ENCODE data around the gene PLEKHD1.
A peak's percentile ranks its signal among the peaks of the same experiment; 100 is the strongest.
"Not testable (repeated sequence)": the region's sequence is repeated elsewhere in the genome, so short reads cannot be mapped to it uniquely, and the experiment has no call there.

Gene PLEKHD1

GRCh38 chr14:69471916-69472315 is 12.6 kb upstream of the PLEKHD1 start:
- Histone ChIP-seq H3K36me3 (ENCODE audit: control insufficient read depth in 4 of 4, insufficient read depth in 4 of 4, low read length in 3 of 4) (no peaks in the 10 kb centered on the region), H3K4me1 (ENCODE audit: control extremely low read depth in 1 of 4, control insufficient read depth in 4 of 4, insufficient read depth in 4 of 4, low read length in 3 of 4) (peaks cover 0 to 2% (median 0%) of the 10 kb centered on the region in 4 experiments), H3K27ac (ENCODE audit: insufficient read depth in 1 of 2, low read depth in 1 of 2, low read length in 2 of 2, poor library complexity in 1 of 2, severe bottlenecking in 2 of 2) (no peak overlapping the region), H3K27me3 (replicated peaks in 2 of 5; ENCODE audit: control insufficient read depth in 4 of 5, insufficient read depth in 5 of 5, low read length in 4 of 5) (no peaks in the 10 kb centered on the region), H3K9me3 (ENCODE audit: control extremely low read depth in 1 of 5, control insufficient read depth in 4 of 5, insufficient read depth in 2 of 5, low read depth in 1 of 5, low read length in 4 of 5) (no peaks in the 10 kb centered on the region), H3K4me3 (ENCODE audit: control insufficient read depth in 1 of 7, extremely low read depth in 1 of 7, insufficient read depth in 4 of 7, low read depth in 2 of 7, low read length in 6 of 7) (no peak overlapping the region)
- CTCF ChIA-PET = interaction anchor here (1.8 kb wide), 1 partner anchor 229 kb away, joined by 8 read pairs; no protein-coding TSS in a partner anchor
- no CpG with 5 or more reads among the region's 10 CpGs for WGBS (ENCODE audit: insufficient coverage)
- POLR2A ChIA-PET = interaction anchor here (1.2 kb wide), 1 partner anchor 14 kb away, joined by 6 read pairs; no protein-coding TSS in a partner anchor
- DNase-seq = no peak

DNA sequence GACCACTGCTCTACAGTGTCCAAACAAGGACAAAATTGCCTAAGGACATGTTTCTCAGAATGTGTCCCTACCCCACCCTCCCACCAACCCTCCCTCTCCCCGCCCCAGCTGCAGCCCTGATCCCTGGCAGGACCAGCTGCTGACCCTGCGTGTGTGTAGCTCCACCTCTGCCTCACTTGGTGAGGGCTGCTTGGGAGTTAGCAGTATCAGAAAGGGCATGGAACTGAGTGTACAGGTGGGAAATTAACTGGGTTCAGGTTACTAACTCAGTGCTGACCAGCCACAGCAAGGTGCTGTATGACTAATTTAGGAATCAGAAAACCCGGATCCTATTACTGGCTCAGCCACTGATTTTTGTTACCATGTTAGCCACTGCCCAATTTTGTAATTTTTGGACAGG is 11.3 kb upstream of the PLEKHD1 start:
- Histone ChIP-seq H3K9me3 (ENCODE audit: control extremely low read depth in 1 of 5, control insufficient read depth in 4 of 5, insufficient read depth in 2 of 5, low read depth in 1 of 5, low read length in 4 of 5) (no peaks in the 10 kb centered on the region), H3K36me3 (ENCODE audit: control insufficient read depth in 4 of 4, insufficient read depth in 4 of 4, low read length in 3 of 4) (no peaks in the 10 kb centered on the region), H3K27me3 (replicated peaks in 2 of 5; ENCODE audit: control insufficient read depth in 4 of 5, insufficient read depth in 5 of 5, low read length in 4 of 5) (no peaks in the 10 kb centered on the region), H3K4me3 (ENCODE audit: control insufficient read depth in 1 of 7, extremely low read depth in 1 of 7, insufficient read depth in 4 of 7, low read depth in 2 of 7, low read length in 6 of 7) (no peak overlapping the region), H3K4me1 (ENCODE audit: control extremely low read depth in 1 of 4, control insufficient read depth in 4 of 4, insufficient read depth in 4 of 4, low read length in 3 of 4) (peaks cover 0 to 2% (median 0%) of the 10 kb centered on the region in 4 experiments), H3K27ac (ENCODE audit: insufficient read depth in 1 of 2, low read depth in 1 of 2, low read length in 2 of 2, poor library complexity in 1 of 2, severe bottlenecking in 2 of 2) (no peak overlapping the region)
- ChIA-PET CTCF (no interaction called here), POLR2A (no interaction called here)
- 94% methylated on average over 2 of the region's 3 CpGs for WGBS (ENCODE audit: insufficient coverage)
- no peak for DNase-seq

DNA sequence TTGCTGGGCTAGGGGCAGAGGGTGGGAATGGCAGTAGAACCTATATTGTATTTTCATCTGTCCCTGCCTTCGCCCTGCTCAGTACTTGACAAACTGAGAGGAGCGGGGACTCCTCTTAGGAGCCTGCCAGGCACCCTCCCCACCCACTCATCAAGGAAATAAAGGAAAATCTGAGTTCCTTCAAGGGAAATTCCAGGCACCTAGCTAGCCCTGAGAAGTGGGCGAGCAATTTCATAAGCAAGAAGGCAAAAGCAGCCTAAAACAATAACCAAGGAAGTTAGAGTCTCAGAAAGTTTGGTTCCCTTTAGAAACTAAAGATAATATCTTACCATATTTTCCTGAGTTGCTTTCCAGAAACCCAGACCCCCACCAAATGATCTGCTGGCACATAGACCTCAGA is 10.6 kb upstream of the PLEKHD1 start:
- no peaks in the 10 kb centered on the region for H3K36me3 ChIP-seq (ENCODE audit: control insufficient read depth in 4 of 4, insufficient read depth in 4 of 4, low read length in 3 of 4)
- no peak overlapping the region for H3K27ac ChIP-seq (ENCODE audit: insufficient read depth in 1 of 2, low read depth in 1 of 2, low read length in 2 of 2, poor library complexity in 1 of 2, severe bottlenecking in 2 of 2)
- H3K4me3 ChIP-seq (ENCODE audit: control insufficient read depth in 1 of 7, extremely low read depth in 1 of 7, insufficient read depth in 4 of 7, low read depth in 2 of 7, low read length in 6 of 7) = no peak overlapping the region
- 100% methylated on average over 3 of the region's 3 CpGs for WGBS (ENCODE audit: insufficient coverage)
- POLR2A ChIA-PET = no interaction called here
- no peaks in the 10 kb centered on the region for H3K9me3 ChIP-seq (ENCODE audit: control extremely low read depth in 1 of 5, control insufficient read depth in 4 of 5, insufficient read depth in 2 of 5, low read depth in 1 of 5, low read length in 4 of 5)
- peaks cover 0 to under 1% (median 0%) of the 10 kb centered on the region in 4 experiments for H3K4me1 ChIP-seq (ENCODE audit: control extremely low read depth in 1 of 4, control insufficient read depth in 4 of 4, insufficient read depth in 4 of 4, low read length in 3 of 4)
- no peak for DNase-seq
- CTCF ChIA-PET = interaction anchor here (1.8 to 3.3 kb wide), 2 partner anchors 13 to 14 kb away, joined by 9 to 17 read pairs; no protein-coding TSS in a partner anchor
- no peaks in the 10 kb centered on the region for H3K27me3 ChIP-seq (replicated peaks in 2 of 5; ENCODE audit: control insufficient read depth in 4 of 5, insufficient read depth in 5 of 5, low read length in 4 of 5)

GRCh38 chr14:69475194-69475818 is 9.2 kb upstream of the PLEKHD1 start:
- 56% methylated on average over 8 of the region's 8 CpGs for WGBS (ENCODE audit: insufficient coverage)
- POLR2A ChIA-PET = no interaction called here
- DNase-seq = peak; percentile 61 to 74 (median 71)
- Histone ChIP-seq H3K36me3 (ENCODE audit: control insufficient read depth in 4 of 4, insufficient read depth in 4 of 4, low read length in 3 of 4) (no peaks in the 10 kb centered on the region), H3K27ac (ENCODE audit: insufficient read depth in 1 of 2, low read depth in 1 of 2, low read length in 2 of 2, poor library complexity in 1 of 2, severe bottlenecking in 2 of 2) (no peak overlapping the region), H3K9me3 (ENCODE audit: control extremely low read depth in 1 of 5, control insufficient read depth in 4 of 5, insufficient read depth in 2 of 5, low read depth in 1 of 5, low read length in 4 of 5) (no peaks in the 10 kb centered on the region), H3K27me3 (replicated peaks in 2 of 5; ENCODE audit: control insufficient read depth in 4 of 5, insufficient read depth in 5 of 5, low read length in 4 of 5) (peaks cover 0 to 4% (median under 1%) of the 10 kb centered on the region in 5 experiments), H3K4me1 (ENCODE audit: control extremely low read depth in 1 of 4, control insufficient read depth in 4 of 4, insufficient read depth in 4 of 4, low read length in 3 of 4) (no peaks in the 10 kb centered on the region), H3K4me3 (ENCODE audit: control insufficient read depth in 1 of 7, extremely low read depth in 1 of 7, insufficient read depth in 4 of 7, low read depth in 2 of 7, low read length in 6 of 7) (no peak overlapping the region)
- CTCF ChIA-PET = interaction anchor here (0.7 to 3.3 kb wide), 12 partner anchors 8 to 344 kb away, joined by 3 to 17 read pairs (median 4); partner anchors contain the start of gene CCDC177

DNA sequence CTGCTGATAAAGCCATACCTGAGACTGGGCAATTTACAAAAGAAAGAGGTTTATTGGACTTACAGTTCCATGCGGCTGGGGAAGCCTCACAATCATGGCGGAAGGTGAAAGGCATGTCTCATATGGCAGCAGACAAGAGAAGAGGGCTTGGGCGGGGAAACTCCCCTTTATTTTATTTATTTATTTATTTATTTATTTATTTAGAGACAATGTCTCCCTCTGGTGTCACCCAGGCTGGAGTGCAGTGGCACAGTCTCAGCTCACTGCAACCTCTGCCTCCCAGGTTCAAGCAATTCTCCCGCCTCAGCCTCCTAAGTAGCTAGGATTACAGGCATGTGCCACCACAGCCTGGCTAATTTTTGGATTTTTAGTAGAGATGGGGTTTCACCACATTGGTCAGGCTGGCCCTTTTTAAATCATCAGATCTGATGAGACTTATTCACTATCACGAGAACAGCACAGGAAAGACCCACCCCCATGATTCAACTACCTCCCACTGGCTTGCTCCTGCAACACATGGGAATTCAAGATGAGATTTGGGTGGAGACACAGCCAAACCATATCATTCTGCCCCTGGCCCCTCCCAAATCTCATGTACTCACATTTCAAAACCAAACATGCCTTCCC is 7.6 kb upstream of the PLEKHD1 start:
- POLR2A ChIA-PET = interaction anchor here (0.6 kb wide), 1 partner anchor 236 kb away, joined by 5 read pairs; no protein-coding TSS in a partner anchor
- no CpG with 5 or more reads among the region's 5 CpGs for WGBS (ENCODE audit: insufficient coverage)

DNA sequence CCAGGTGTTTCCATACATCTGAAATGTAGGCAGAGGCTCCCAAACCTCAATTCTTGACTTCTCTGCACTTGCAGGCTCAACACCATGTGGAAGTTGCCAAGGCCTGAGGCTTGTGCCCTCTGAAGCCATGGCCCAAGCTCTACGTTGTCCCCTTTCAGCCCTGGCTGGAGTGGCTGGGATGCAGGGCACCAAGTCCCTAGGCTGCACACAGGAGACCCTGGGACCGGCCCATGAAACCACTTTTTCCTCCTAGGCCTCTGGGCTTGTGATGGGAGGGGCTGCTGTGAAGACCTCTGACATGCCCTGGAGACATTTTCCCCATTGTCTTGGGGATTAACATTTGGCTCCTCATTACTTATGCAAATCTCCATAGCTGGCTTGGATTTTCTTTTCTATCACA is 6.5 kb upstream of the PLEKHD1 start:
- H3K4me3 ChIP-seq (ENCODE audit: control insufficient read depth in 1 of 7, extremely low read depth in 1 of 7, insufficient read depth in 4 of 7, low read depth in 2 of 7, low read length in 6 of 7); H3K36me3 ChIP-seq (ENCODE audit: control insufficient read depth in 4 of 4, insufficient read depth in 4 of 4, low read length in 3 of 4); DNase-seq; H3K4me1 ChIP-seq (ENCODE audit: control extremely low read depth in 1 of 4, control insufficient read depth in 4 of 4, insufficient read depth in 4 of 4, low read length in 3 of 4); POLR2A ChIA-PET; H3K9me3 ChIP-seq (ENCODE audit: control extremely low read depth in 1 of 5, control insufficient read depth in 4 of 5, insufficient read depth in 2 of 5, low read depth in 1 of 5, low read length in 4 of 5); H3K27ac ChIP-seq (ENCODE audit: insufficient read depth in 1 of 2, low read depth in 1 of 2, low read length in 2 of 2, poor library complexity in 1 of 2, severe bottlenecking in 2 of 2): not testable (repeated sequence)
- 100% methylated on average over 2 of the region's 2 CpGs for WGBS (ENCODE audit: insufficient coverage)
- CTCF ChIA-PET = interaction anchor here (0.7 to 1.6 kb wide), 4 partner anchors 9 to 1629 kb away, joined by 3 to 4 read pairs (median 4); no protein-coding TSS in a partner anchor
- H3K27me3 ChIP-seq (replicated peaks in 2 of 5; ENCODE audit: control insufficient read depth in 4 of 5, insufficient read depth in 5 of 5, low read length in 4 of 5) = peaks cover 4 to 21% (median 13%) of the 10 kb centered on the region in 5 experiments

More for the DNA sequence above, 7.6 kb upstream of the PLEKHD1 start:
- CTCF ChIA-PET = interaction anchor here (1.0 to 3.3 kb wide), 5 partner anchors 9 to 234 kb away, joined by 3 to 17 read pairs (median 4); no protein-coding TSS in a partner anchor
- H3K4me3 ChIP-seq (ENCODE audit: control insufficient read depth in 1 of 7, extremely low read depth in 1 of 7, insufficient read depth in 4 of 7, low read depth in 2 of 7, low read length in 6 of 7); H3K36me3 ChIP-seq (ENCODE audit: control insufficient read depth in 4 of 4, insufficient read depth in 4 of 4, low read length in 3 of 4); H3K27ac ChIP-seq (ENCODE audit: insufficient read depth in 1 of 2, low read depth in 1 of 2, low read length in 2 of 2, poor library complexity in 1 of 2, severe bottlenecking in 2 of 2); H3K9me3 ChIP-seq (ENCODE audit: control extremely low read depth in 1 of 5, control insufficient read depth in 4 of 5, insufficient read depth in 2 of 5, low read depth in 1 of 5, low read length in 4 of 5); H3K4me1 ChIP-seq (ENCODE audit: control extremely low read depth in 1 of 4, control insufficient read depth in 4 of 4, insufficient read depth in 4 of 4, low read length in 3 of 4): not testable (repeated sequence)
- H3K27me3 ChIP-seq (replicated peaks in 2 of 5; ENCODE audit: control insufficient read depth in 4 of 5, insufficient read depth in 5 of 5, low read length in 4 of 5) = peaks cover 3 to 11% (median 6%) of the 10 kb centered on the region in 5 experiments
- peak in 1 of 3 donors; percentile 29 for DNase-seq

DNA sequence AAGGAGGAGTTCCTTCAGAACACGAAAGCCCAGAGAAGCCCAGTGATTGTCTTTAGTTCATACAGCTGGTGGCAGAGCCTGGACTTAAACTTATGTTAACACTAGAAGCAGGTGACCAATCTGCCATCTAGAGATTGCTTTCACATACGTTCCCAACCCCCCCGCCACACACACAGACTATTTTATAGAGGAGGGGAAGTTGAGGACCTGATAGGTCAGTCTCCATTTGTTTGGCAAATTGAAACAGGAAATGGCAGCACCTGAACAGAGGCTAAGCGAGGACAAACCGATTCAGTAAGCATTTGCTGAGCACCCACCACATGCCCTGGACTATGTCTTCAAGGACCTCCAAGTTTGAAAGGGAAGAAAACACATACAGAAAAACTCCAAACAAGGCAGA is 4.8 kb upstream of the PLEKHD1 start:
- Histone ChIP-seq H3K36me3 (ENCODE audit: control insufficient read depth in 4 of 4, insufficient read depth in 4 of 4, low read length in 3 of 4) (no peaks in the 10 kb centered on the region), H3K27me3 (replicated peaks in 2 of 5; ENCODE audit: control insufficient read depth in 4 of 5, insufficient read depth in 5 of 5, low read length in 4 of 5) (peaks cover 4 to 38% (median 16%) of the 10 kb centered on the region in 5 experiments), H3K4me3 (ENCODE audit: control insufficient read depth in 1 of 7, extremely low read depth in 1 of 7, insufficient read depth in 4 of 7, low read depth in 2 of 7, low read length in 6 of 7) (no peak overlapping the region), H3K9me3 (ENCODE audit: control extremely low read depth in 1 of 5, control insufficient read depth in 4 of 5, insufficient read depth in 2 of 5, low read depth in 1 of 5, low read length in 4 of 5) (no peaks in the 10 kb centered on the region), H3K27ac (ENCODE audit: insufficient read depth in 1 of 2, low read depth in 1 of 2, low read length in 2 of 2, poor library complexity in 1 of 2, severe bottlenecking in 2 of 2) (no peak overlapping the region), H3K4me1 (ENCODE audit: control extremely low read depth in 1 of 4, control insufficient read depth in 4 of 4, insufficient read depth in 4 of 4, low read length in 3 of 4) (peaks cover 0 to 12% (median 6%) of the 10 kb centered on the region in 4 experiments)
- CTCF ChIA-PET = no interaction called here
- no peak for DNase-seq
- POLR2A ChIA-PET = no interaction called here
- 100% methylated on average over 2 of the region's 5 CpGs for WGBS (ENCODE audit: insufficient coverage)
